Measurements from ENCODE around the gene ZNF507.
"Not testable (repeated sequence)": the region's sequence is repeated elsewhere in the genome, so short reads cannot be mapped to it uniquely, and the experiment has no call there.

Gene ZNF507

GRCh38 chr19:32416749-32417456, 71.5 kb downstream of the ZNF507 start:
- no peak for DNase-seq

- DNase-seq: no peak
Observed at GRCh38 chr19:32418155-32418554, 72.7 kb downstream of the ZNF507 start.

GRCh38 chr19:32421589-32422361, 76.4 kb downstream of the ZNF507 start:
- DNase-seq: no peak

GRCh38 chr19:32422435-32422834, 77.0 kb downstream of the ZNF507 start:
- no peak for DNase-seq

GRCh38 chr19:32423944-32424343, 78.5 kb downstream of the ZNF507 start:
- DNase-seq: not testable (repeated sequence)

- DNase-seq: no peak
Observed at GRCh38 chr19:32427536-32427935, 82.1 kb downstream of the ZNF507 start.

- no peak for DNase-seq
Observed at GRCh38 chr19:32436692-32437091, 91.3 kb downstream of the ZNF507 start.

GRCh38 chr19:32437096-32437495, 91.7 kb downstream of the ZNF507 start:
- DNase-seq: no peak
